Measurements from ENCODE around the gene C4orf51.

DNA sequence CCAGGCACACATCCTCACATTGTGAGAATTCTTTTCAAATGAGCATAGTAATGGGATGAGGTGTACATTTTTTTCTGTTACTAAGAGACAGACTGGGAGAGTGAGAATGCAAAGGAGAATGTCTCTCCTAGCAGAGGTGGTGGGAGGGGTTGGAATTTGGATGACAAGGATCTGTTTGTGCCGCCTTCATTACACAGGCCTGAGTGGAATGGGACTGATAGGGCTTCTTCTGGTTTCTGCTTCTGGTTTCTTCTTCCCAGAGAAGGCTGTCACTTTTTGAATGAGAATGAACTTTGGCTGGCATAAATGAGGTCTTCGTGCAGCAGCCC, 55.4 kb downstream of the C4orf51 start:
- TF ChIP-seq, protein P1, sequence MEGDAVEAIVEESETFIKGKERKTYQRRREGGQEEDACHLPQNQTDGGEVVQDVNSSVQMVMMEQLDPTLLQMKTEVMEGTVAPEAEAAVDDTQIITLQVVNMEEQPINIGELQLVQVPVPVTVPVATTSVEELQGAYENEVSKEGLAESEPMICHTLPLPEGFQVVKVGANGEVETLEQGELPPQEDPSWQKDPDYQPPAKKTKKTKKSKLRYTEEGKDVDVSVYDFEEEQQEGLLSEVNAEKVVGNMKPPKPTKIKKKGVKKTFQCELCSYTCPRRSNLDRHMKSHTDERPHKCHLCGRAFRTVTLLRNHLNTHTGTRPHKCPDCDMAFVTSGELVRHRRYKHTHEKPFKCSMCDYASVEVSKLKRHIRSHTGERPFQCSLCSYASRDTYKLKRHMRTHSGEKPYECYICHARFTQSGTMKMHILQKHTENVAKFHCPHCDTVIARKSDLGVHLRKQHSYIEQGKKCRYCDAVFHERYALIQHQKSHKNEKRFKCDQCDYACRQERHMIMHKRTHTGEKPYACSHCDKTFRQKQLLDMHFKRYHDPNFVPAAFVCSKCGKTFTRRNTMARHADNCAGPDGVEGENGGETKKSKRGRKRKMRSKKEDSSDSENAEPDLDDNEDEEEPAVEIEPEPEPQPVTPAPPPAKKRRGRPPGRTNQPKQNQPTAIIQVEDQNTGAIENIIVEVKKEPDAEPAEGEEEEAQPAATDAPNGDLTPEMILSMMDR (IDR thresholded peaks at IDR 0.05) = no peak
- no peak for TF ChIP-seq EZH2 (IDR thresholded peaks at IDR 0.05; ENCODE audit: borderline replicate concordance, insufficient read depth, low read depth, low read length, poor library complexity, severe bottlenecking)

Data from B cell (primary cell).